OCI-M1 (cell line): ENCODE data around the gene POLA2.
"Not testable (repeated sequence)": the region's sequence is repeated elsewhere in the genome, so short reads cannot be mapped to it uniquely, and the experiment has no call there.

Experiments used
- DNase-seq: peaks from one replicate; lab custom pipeline; 2025; lab: John Stamatoyannopoulos, UW

The POLA2 gene

GRCh38 chr11:65330544-65330943 lies 68.8 kb downstream of the POLA2 start:
- no peak for DNase-seq

GRCh38 chr11:65332591-65332990 lies 70.8 kb downstream of the POLA2 start:
- not testable (repeated sequence) for DNase-seq

GRCh38 chr11:65334696-65335295 lies 73.0 kb downstream of the POLA2 start:
- peak; percentile 29 for DNase-seq

GRCh38 chr11:65338676-65339075 lies 76.9 kb downstream of the POLA2 start:
- DNase-seq, result peak; percentile 63

- no peak for DNase-seq
Measured at GRCh38 chr11:65340226-65340625, 78.5 kb downstream of the POLA2 start.

- DNase-seq, result no peak
Measured at GRCh38 chr11:65341856-65342255, 80.1 kb downstream of the POLA2 start.
